ENCODE data around the gene CACNA1I. TPM values are rescaled to one million over a fixed set of nuclear protein-coding genes. Genes with fewer than 3 reads are reported as not detected.

The CACNA1I gene
- total RNA-seq, 1 donor from 2014 or later: 0.03 TPM

GRCh38 chr22:39562839-39563489 is 7.6 kb upstream of the CACNA1I start:
- intact Hi-C loops (cut with DNase I): no loop called here
- no peak for DNase-seq (ENCODE audit: low spot score)

GRCh38 chr22:39563571-39564428 is 6.8 kb upstream of the CACNA1I start:
- intact Hi-C loops (cut with DNase I): no loop called here

DNA sequence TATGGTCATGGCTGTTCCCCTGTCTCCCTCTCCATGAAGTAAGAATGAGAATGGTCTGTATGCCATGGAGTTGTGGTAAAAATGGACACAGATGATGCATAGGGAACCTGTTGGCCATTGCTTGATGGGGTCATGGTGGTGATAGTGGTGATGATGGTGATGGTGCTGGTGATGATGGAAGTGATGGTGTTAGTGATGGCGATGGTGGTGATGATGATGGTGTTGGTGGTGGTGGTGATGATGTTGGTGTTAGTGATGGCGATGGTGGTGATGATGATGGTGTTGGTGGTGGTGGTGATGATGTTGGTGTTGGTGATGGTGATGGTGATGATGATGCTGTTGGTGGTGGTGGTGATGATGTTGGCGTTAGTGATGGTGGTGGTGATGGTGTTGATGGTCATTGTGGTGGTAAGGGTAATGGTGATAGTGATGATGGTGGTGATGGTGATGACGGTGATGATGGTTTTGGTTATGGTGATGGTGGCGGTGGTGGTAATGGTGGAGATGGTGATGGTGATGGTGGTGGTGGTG is 5.1 kb upstream of the CACNA1I start:
- intact Hi-C loops (cut with DNase I): no loop called here

More at GRCh38 chr22:39563571-39564428, 6.8 kb upstream of the CACNA1I start:
- no peak for DNase-seq (ENCODE audit: low spot score)

DNA sequence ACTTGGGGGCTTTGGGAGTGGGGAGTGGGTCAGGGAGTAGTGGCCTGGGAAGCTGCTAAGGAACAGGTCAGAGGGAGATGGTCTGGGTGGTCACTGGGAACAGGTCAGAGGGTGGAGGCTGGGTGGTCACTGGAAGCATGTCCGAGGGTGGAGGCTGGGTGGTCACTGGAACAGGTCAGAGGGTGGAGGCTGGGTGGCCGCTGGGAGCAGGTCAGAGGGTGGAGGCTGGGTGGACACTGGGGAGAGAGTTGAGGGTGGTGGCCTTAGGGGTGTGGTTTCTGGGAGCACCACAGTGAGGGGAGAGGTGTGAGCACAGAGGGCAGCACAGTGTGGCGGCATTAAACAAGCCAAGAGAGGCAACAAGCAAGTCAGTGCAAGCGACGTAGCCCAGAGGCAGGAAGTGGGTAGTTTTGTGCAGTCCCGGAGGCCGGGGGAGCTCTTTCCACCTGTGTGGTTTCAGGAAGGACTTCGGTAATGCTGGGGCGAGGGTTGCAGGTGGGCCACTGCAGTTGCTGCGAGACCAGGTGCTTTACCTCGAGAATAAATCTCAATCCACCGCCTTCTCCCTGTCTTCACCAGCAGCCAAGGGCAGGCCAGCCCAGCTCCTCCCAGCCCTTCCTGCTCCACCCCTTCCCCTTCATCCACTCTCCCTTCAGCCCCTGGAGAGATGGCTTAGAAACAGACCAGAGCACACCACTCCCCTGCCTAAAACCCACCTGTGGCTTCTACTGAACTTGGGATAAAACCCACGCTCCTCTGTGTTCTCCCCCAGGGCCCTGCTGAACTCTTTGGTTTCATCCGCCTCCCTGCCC is 3.2 kb upstream of the CACNA1I start:
- intact Hi-C loops (cut with DNase I): no loop called here
- no peak for DNase-seq (ENCODE audit: low spot score)

More for the DNA sequence above, 5.1 kb upstream of the CACNA1I start:
- no peak for DNase-seq (ENCODE audit: low spot score)

- no peak for DNase-seq (ENCODE audit: low spot score)
- intact Hi-C loops (cut with DNase I): no loop called here
Observed at GRCh38 chr22:39568278-39568981, 2.1 kb upstream of the CACNA1I start.

GRCh38 chr22:39569066-39569465 is 1.5 kb upstream of the CACNA1I start:
- intact Hi-C loops (cut with DNase I): no loop called here
- no peak for DNase-seq (ENCODE audit: low spot score)

- intact Hi-C loops (cut with DNase I): no loop called here
- no peak for DNase-seq (ENCODE audit: low spot score)
Observed at GRCh38 chr22:39570226-39570625, 327 bp upstream of the CACNA1I start.

DNA sequence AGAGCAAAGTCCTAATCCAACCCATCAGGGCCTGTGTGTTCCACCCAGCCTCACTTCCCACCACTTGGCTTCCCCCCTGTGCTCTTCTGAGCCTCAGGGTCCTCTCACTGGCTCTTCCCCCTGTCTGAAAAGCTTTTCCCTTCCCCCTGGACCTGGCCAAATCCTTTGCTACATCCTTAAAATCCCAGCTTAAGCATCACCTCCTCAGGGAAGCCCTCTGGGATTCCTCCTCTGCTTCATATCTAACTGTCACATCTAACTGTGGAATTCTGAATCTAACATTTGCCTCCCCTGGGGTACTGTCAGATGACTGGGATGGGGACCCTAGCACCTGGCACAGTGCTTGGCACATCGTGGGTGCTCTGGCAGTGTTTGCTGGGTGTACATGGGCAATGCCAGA is 985 bp downstream of the CACNA1I start:
- intact Hi-C loops (cut with DNase I): no loop called here
- no peak for DNase-seq (ENCODE audit: low spot score)

DNA sequence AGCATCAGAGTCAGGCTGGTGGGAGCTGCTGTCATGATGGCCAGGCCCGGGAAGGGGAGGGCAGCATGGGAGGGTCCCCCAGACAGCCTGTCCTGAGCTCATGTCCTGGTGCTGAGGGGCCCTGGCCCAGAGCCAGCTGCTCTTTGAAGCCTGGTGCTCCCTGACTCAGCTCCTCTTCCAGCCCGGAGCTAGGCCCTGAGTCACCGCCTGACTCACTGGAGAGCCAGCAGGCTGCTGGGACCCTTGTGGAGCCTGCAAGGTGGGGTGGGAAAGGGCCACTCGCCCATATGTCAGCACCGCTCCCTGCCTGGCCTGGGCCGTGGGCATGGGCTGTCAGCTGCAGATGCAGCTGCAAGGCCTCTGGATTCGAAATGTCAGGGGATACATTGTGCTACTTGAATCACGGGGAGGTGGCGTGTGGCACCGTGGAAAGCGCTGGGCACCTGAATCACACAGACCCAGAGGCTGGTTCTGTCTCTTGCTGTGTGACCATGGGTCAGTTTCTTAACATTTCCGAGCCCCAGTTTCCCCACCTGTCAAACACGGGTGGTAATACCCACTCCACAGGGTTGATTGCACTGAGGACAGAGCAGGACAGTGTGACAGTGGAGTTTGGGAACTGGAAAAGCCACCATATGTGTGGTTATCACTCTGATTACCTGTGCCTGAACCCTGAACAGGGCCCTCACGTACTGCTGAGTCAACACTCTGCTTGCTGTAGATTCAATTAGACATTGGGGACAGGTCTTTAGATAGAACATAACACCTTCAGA is 4.4 kb downstream of the CACNA1I start:
- intact Hi-C loops (cut with DNase I): no loop called here
- DNase-seq (ENCODE audit: low spot score): no peak

DNA sequence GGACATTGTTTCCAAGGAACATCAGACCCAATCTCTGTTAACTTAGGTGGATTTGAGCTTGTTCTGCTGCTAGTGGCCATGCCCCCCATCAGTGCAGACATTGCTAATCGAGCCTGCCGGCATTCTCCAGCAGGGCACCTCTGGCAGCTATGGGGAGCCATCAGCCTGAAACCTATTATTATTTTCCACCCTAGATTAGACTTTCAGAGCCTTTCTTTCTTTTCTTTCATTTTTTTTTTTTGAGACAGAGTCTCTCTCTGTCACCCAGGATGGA is 4.9 kb downstream of the CACNA1I start:
- intact Hi-C loops (cut with DNase I): no loop called here

DNA sequence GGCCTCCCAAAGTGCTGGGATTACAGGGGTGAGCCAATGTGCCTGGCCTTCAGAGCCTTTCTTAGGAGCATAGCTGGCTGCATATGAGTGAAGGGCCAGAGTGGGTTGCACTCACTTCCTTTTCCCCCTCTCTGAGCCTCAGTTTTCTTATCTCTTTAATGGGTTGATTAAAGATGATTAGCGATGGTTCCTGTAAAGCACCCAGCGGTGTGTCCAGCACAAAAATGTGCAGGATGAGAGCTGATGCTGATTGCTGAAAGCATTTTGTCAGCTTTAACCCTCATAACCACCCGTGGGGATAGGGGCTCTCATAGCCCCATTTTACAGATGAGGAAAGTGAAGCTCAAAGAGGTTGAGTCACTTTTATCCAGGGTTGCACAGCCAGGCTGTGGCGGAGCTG is 5.5 kb downstream of the CACNA1I start:
- intact Hi-C loops (cut with DNase I): no loop called here

More for the DNA sequence above, 4.9 kb downstream of the CACNA1I start:
- DNase-seq (ENCODE audit: low spot score): no peak

GRCh38 chr22:39577366-39577765 is 6.8 kb downstream of the CACNA1I start:
- intact Hi-C loops (cut with DNase I): no loop called here

More for the DNA sequence above, 5.5 kb downstream of the CACNA1I start:
- no peak for DNase-seq (ENCODE audit: low spot score)

GRCh38 chr22:39577900-39578299 is 7.3 kb downstream of the CACNA1I start:
- intact Hi-C loops (cut with DNase I): no loop called here
- DNase-seq (ENCODE audit: low spot score): no peak

More at GRCh38 chr22:39577366-39577765, 6.8 kb downstream of the CACNA1I start:
- DNase-seq (ENCODE audit: low spot score): no peak

GRCh38 chr22:39580006-39580441 is 9.5 kb downstream of the CACNA1I start:
- no peak for DNase-seq (ENCODE audit: low spot score)
- intact Hi-C loops (cut with DNase I): no loop called here

DNA sequence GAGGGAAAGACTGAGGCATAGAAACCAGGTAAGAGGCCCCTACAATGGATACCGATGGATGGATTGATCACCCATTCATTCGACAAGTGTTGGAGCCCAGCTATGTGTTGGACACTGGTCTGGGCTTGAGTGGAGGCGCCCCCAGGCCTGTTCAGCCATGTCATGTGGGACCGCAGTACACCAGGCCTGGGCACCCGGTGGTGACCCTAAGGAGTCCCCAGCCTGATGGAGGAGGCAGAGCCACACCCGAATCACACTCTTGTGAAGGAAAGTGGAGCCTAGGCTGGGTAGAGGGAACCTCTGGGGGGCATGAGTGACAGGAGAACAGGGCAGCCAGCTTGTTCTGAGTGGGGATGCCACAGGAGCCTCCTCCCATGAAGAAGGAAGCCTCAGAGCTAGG is 10.2 kb downstream of the CACNA1I start:
- no peak for DNase-seq (ENCODE audit: low spot score)
- intact Hi-C loops (cut with DNase I): no loop called here

DNA sequence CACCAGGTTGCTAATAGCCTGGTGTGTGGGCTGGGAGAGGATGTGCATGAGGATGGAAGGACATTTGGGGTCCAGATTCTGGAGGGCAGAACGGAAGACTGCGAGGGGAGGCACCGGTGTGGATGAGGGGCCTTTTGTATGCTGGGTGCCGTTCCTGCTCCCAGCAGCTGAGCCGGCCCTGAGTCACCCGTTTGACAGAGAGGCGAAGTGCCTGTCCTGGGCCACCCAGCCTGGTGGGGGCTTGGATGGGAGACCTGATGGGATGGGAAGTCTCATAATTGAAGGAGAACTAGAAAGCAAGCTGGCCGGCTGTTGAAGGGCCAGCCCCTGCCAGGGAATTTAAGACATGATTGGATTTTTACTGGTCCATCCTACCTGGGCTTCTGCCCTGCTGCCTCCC is 10.8 kb downstream of the CACNA1I start:
- intact Hi-C loops (cut with DNase I): no loop called here
- DNase-seq (ENCODE audit: low spot score): no peak

DNA sequence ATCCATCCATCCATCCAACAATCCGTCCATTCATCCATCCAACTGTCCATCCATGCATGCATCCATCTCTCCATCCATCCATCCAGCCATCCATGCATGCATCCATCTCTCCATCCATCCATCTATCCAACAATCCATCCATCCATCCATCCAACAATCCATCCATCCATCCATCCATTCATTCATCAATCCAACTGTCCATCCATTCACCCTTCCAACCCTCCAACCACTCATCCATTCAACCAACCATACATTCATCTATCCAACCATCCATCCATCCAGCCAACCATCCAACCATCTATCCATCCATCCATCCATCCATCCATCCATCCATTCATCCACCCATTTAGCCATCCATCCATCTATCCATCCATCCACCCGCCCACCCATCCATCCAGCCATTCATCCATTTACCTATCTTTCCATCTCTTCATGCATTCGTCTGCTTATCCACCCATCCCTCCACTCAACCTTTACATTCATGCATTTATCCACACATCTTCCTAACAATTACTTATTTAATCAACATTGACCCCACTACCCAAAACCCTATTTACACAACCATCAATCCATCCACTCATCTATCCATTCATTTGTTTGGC is 12.6 kb downstream of the CACNA1I start:
- DNase-seq (ENCODE audit: low spot score): no peak
- intact Hi-C loops (cut with DNase I): no loop called here

- intact Hi-C loops (cut with DNase I): no loop called here
- DNase-seq (ENCODE audit: low spot score): no peak
Observed at GRCh38 chr22:39589875-39590274, 19.3 kb downstream of the CACNA1I start.

Data from cardiac septum (tissue), 1 donor.